Ishikawa (cell line): ENCODE results near the gene GDF3.

Experiments used
- CEBPB ChIP-seq: IDR thresholded peaks from 2 replicates; pipeline ENCODE4 v1.6.1; 2012
- CREB1 ChIP-seq: IDR thresholded peaks from 2 replicates; pipeline ENCODE4 v1.6.1; 2012; ENCODE audit warnings: low read depth
- EGR1 ChIP-seq: IDR thresholded peaks from 2 replicates; pipeline ENCODE4 v1.6.1; 2012
- EP300 ChIP-seq: IDR thresholded peaks from 2 replicates; pipeline ENCODE4 v1.6.1; 2012; ENCODE audit warnings: borderline replicate concordance
- FOXM1 ChIP-seq: IDR thresholded peaks from 2 replicates; pipeline ENCODE4 v1.6.1; 2012; ENCODE audit warnings: low read depth, borderline replicate concordance
- MAX ChIP-seq: IDR thresholded peaks from 2 replicates; pipeline ENCODE4 v1.6.1; 2012
- NFIC ChIP-seq: IDR thresholded peaks from 2 replicates; pipeline ENCODE4 v1.6.1; 2012
- RAD21 ChIP-seq: IDR thresholded peaks from 2 replicates; pipeline ENCODE4 v1.6.1; 2012; ENCODE audit warnings: low read depth
- REST ChIP-seq: IDR thresholded peaks from 2 replicates; pipeline ENCODE4 v1.6.1; 2012; ENCODE audit warnings: low read depth, mild to moderate bottlenecking
- TAF1 ChIP-seq: IDR thresholded peaks from 2 replicates; pipeline ENCODE4 v1.6.1; 2012; ENCODE audit warnings: low read depth, mild to moderate bottlenecking
- TCF12 ChIP-seq: IDR thresholded peaks from 2 replicates; pipeline ENCODE4 v1.6.1; 2012; ENCODE audit warnings: low read depth
- TEAD4 ChIP-seq: IDR thresholded peaks from 2 replicates; pipeline ENCODE4 v1.6.1; 2012
- USF1 ChIP-seq: IDR thresholded peaks from 2 replicates; pipeline ENCODE4 v1.6.1; 2012
- YY1 ChIP-seq: IDR thresholded peaks from 2 replicates; pipeline ENCODE4 v1.6.1; 2012; ENCODE audit warnings: low read depth
- ZBTB7A ChIP-seq: IDR thresholded peaks from 2 replicates; pipeline ENCODE4 v1.6.1; 2012; ENCODE audit warnings: low read depth

The GDF3 gene

GRCh38 chr12:7693793-7694192 lies 1.8 kb downstream of the GDF3 start:
- TF ChIP-seq RAD21 = no peak
- TF ChIP-seq USF1 = no peak
- TF ChIP-seq TCF12 = no peak
- TF ChIP-seq TEAD4 = no peak
- TF ChIP-seq FOXM1 = no peak
- TF ChIP-seq YY1 = no peak
- TF ChIP-seq MAX = no peak
- TF ChIP-seq CEBPB = no peak
- no peak for TF ChIP-seq EP300
- no peak for TF ChIP-seq REST
- TF ChIP-seq ZBTB7A = no peak
- TF ChIP-seq CREB1 = no peak
- TF ChIP-seq TAF1 = no peak
- TF ChIP-seq NFIC = no peak
- no peak for TF ChIP-seq EGR1

- TF ChIP-seq FOXM1 = no peak
Measured at GRCh38 chr12:7681535-7681934, 14.0 kb downstream of the GDF3 start.

GRCh38 chr12:7679251-7680045 lies 16.1 kb downstream of the GDF3 start:
- TF ChIP-seq EP300 = no peak
- no peak for TF ChIP-seq NFIC
- no peak for TF ChIP-seq CEBPB
- TF ChIP-seq ZBTB7A = no peak
- TF ChIP-seq CREB1 = no peak

- no peak for TF ChIP-seq USF1
- no peak for TF ChIP-seq CREB1
- TF ChIP-seq TAF1 = no peak
- TF ChIP-seq CEBPB = no peak
Measured at GRCh38 chr12:7678744-7679143, 16.8 kb downstream of the GDF3 start.

- peak; percentile 51 for TF ChIP-seq RAD21
Measured at GRCh38 chr12:7677432-7677888, 18.1 kb downstream of the GDF3 start.

- TF ChIP-seq USF1 (no peak), YY1 (no peak), TAF1 (no peak), EP300 (no peak), EGR1 (no peak), TCF12 (no peak), CEBPB (no peak), TEAD4 (no peak)
Measured at GRCh38 chr12:7668171-7668570, 27.4 kb downstream of the GDF3 start.

- no peak for TF ChIP-seq REST
- peak; percentile 7; the same call in 1 of the 2 replicates for TF ChIP-seq RAD21
Measured at GRCh38 chr12:7667125-7667524, 28.4 kb downstream of the GDF3 start.
